Adrenal gland (tissue), 12 donors: ENCODE measurements around the gene NOL9. TPM values are rescaled to one million over a fixed set of nuclear protein-coding genes. Genes with fewer than 3 reads are reported as not detected.

Experiments used
- DNase-seq, 7 donors: peaks; one replicate each; pipeline ENCODE4 v3.0.0-alpha.2; 2019 to 2020
- H3K27ac ChIP-seq, 5 donors: fragments of 200-600 bp; sonication (generic) in 4 of 5; 1 replicate in 3 of 5; 2 replicates in 2 of 5; pipeline versions ENCODE4 v1.5.1 to v1.8.0; 2016 to 2020; ENCODE audit warnings: mild to moderate bottlenecking in 1 of 5
- H3K27me3 ChIP-seq: fragments of 200-600 bp; 2 replicates; pipeline ENCODE4 v1.8.0; 2021
- H3K36me3 ChIP-seq, 2 donors: fragments of 200-600 bp; replicated peaks in 1 of 2; 1 replicate in 1 of 2; 2 replicates in 1 of 2; pipeline versions ENCODE4 v1.5.1 to v1.8.0; 2018 to 2022
- H3K4me1 ChIP-seq, 2 donors: fragments of 200-600 bp; replicated peaks in 1 of 2; 1 replicate in 1 of 2; 2 replicates in 1 of 2; pipeline versions ENCODE4 v1.5.1 to v1.8.0; 2018 to 2021
- H3K4me3 ChIP-seq, 4 donors: fragments of 200-600 bp; sonication (generic) in 3 of 4; one replicate each; pipeline ENCODE4 v1.5.1; 2016 to 2018
- H3K9me3 ChIP-seq, 3 donors: fragments of 200-600 bp; sonication (generic) in 1 of 3; replicated peaks in 1 of 3; 1 replicate in 2 of 3; 2 replicates in 1 of 3; pipeline versions ENCODE4 v1.5.1 to v1.8.0; 2016 to 2021
- POLR2A ChIP-seq, 2 donors: fragments of 450-650 bp; IDR thresholded peaks; one replicate each; pipeline ENCODE4 v1.6.1; 2017; ENCODE audit warnings: antibody characterized with exemption in 2 of 2, mild to moderate bottlenecking in 2 of 2, moderate library complexity in 1 of 2
- WGBS, 4 donors: extraction: QIAGEN DNeasy Blood & Tissue Kit in 2 of 4; methylation state at CpG; one replicate each; pipeline versions ENCODE4 v1.1.5 to v1.1.7; 2013 to 2017; 5-methylcytosine and 5-hydroxymethylcytosine counted together
- intact Hi-C, 2 donors: fragments of 100-400 bp; cut with DNase I; formaldehyde crosslinking; loops; one replicate each; pipeline versions ENCODE4 v1.14.1 to v1.15.0; 2022 to 2023
- polyA plus RNA-seq, 3 donors: library from polyadenylated mRNA; stranded (reverse); fragments of 200-250 nt in 2 of 3; fragments of 350-450 nt in 1 of 3; fragmentation: Illumina TruSeq in 1 of 3; extraction: RNeasy Lipid Tissue Mini Kit (QIAGEN cat#74804) in 1 of 3; gene quantifications; one replicate each; pipeline ENCODE4 v1.2.3, GENCODE V29; 2013 to 2014
- total RNA-seq, 9 donors: library from RNA; depleted of rRNA in 4 of 9; stranded (reverse); fragments of >200 nt in 4 of 9; fragments of 120-200 nt in 1 of 9; fragmentation: NEBNext Ultra II Directional in 1 of 9; extraction: Animal tissue kit (Norgen Biotek cat#: 25700) in 1 of 9; gene quantifications; one replicate each; pipeline versions ENCODE4 v1.1.0 to v1.2.4, GENCODE V29; 2013 to 2023
- TF ChIP-seq, protein P1 (sequence below), 6 experiments: fragments of 450-650 bp in 4 of 6; fragments of 200-600 bp in 2 of 6; sonication (generic) in 1 of 6; IDR thresholded peaks; 1 replicate in 5 of 6; 2 replicates in 1 of 6; pipeline versions ENCODE4 v1.5.1 to v1.8.0; 2016 to 2021; ENCODE audit warnings: antibody characterized with exemption in 6 of 6, mild to moderate bottlenecking in 2 of 6, moderate library complexity in 1 of 6
- donor health status: healthy with polysubstance abuse.
- donor health status: Bipolar disorder and iron deficiency.
- donor health status: DM: yes; HTN: yes; CAD: no.
- donor health status: DM: no; HTN: no; CAD: no.
- donor health status: DM: no; HTN: no; CAD: no.
- donor health status: DM: yes; HTN: yes; CAD: no.

The NOL9 gene
- total and polyA plus RNA-seq, 12 donors, result 5.9 to 39.7 (median 19.7) TPM

- DNase-seq, result no peak
- 94 to 98% (median 96%) methylated on average over 5 of the region's 5 CpGs for WGBS, 4 donors
- no peak for TF ChIP-seq POLR2A (IDR thresholded peaks at IDR 0.05)
- TF ChIP-seq, protein P1, sequence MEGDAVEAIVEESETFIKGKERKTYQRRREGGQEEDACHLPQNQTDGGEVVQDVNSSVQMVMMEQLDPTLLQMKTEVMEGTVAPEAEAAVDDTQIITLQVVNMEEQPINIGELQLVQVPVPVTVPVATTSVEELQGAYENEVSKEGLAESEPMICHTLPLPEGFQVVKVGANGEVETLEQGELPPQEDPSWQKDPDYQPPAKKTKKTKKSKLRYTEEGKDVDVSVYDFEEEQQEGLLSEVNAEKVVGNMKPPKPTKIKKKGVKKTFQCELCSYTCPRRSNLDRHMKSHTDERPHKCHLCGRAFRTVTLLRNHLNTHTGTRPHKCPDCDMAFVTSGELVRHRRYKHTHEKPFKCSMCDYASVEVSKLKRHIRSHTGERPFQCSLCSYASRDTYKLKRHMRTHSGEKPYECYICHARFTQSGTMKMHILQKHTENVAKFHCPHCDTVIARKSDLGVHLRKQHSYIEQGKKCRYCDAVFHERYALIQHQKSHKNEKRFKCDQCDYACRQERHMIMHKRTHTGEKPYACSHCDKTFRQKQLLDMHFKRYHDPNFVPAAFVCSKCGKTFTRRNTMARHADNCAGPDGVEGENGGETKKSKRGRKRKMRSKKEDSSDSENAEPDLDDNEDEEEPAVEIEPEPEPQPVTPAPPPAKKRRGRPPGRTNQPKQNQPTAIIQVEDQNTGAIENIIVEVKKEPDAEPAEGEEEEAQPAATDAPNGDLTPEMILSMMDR (IDR thresholded peaks at IDR 0.05), result no peak
- no peak overlapping the region for H3K4me3 ChIP-seq
- no peaks in the 10 kb centered on the region for H3K9me3 ChIP-seq
- intact Hi-C loops, result no loop called here
- no peak overlapping the region for H3K27ac ChIP-seq
- H3K27me3 ChIP-seq, result no peaks in the 10 kb centered on the region
- peaks cover 0 to 34% of the 10 kb centered on the region in 2 donors for H3K36me3 ChIP-seq
- no peaks in the 10 kb centered on the region for H3K4me1 ChIP-seq
Measured at GRCh38 chr1:6476483-6476882, 77.8 kb downstream of the NOL9 start.

DNA sequence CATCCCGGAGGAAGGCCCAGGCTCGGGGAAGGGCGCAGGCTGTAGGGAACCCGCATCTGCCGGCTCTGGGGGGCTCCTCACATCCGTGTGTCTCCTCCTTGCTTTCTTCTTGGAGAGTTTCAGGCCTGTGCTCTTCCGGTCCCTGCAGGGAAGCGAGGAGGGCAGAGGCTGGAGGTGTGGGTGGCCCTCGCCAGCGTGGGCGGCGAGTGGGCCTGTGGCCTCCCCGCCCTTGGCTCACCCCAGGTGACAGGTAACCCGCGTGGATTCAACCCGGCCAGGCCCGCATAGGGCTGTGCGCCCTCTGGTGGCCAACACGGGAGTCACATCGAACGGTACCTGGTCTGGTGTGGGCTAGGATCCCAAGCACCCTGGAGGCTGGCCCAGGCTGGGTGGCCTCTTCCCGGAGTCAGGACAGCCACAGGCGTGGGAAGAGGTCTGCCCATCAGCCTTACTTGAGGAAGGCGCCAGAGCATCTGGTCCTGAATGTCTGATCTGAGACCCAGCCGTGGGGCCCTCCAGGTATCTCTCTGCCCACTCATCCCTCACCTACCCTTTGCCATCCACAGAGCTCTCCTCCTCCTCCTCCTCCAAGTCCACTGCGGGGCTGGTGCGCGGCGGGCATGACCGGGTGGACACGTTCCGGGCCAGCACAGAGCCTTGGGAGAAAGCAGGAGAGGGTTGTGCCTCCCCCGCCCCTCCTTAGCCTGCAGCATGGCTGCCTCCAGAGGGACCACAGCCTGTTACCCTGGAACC, 78.8 kb downstream of the NOL9 start:
- TF ChIP-seq, protein P1 (IDR thresholded peaks at IDR 0.05), result peak; percentile 70 to 88 (median 75)
- no peak for TF ChIP-seq POLR2A (IDR thresholded peaks at IDR 0.05)
- WGBS, 4 donors, result 28 to 61% (median 33%) methylated on average over 8 to 33 of the region's 33 CpGs
- no peaks in the 10 kb centered on the region for H3K9me3 ChIP-seq
- H3K4me3 ChIP-seq, result no peak overlapping the region
- H3K27me3 ChIP-seq, result no peaks in the 10 kb centered on the region
- intact Hi-C loops, result no loop called here
- H3K36me3 ChIP-seq, result peaks cover 0 to 40% of the 10 kb centered on the region in 2 donors
- H3K27ac ChIP-seq, result no peak overlapping the region
- peak in 6 of 7 donors; percentile 51 to 80 (median 66) for DNase-seq
- H3K4me1 ChIP-seq, result no peaks in the 10 kb centered on the region

DNA sequence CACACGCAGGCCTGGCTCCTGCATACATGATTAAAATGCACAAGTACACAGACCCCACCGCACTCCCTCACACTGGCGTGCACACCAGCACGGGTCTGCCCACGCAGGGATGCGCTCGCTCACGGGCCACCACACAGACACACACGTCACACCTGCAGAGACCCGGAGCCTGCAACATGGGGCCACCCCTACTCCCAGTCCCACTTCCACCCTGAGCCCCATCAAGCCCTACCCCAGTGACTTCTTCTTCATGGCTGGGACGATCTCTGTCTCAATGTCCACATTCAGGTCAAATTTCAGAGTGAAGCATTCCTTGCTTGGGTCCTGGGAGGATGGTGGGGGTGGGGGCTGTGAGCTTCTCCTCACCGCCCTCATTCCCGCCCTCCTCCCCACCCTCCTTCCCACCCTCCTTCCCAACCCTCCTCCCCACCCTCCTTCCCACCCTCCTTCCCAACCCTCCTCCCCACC, 79.5 kb downstream of the NOL9 start:
- 74 to 83% (median 79%) methylated on average over 4 to 13 of the region's 13 CpGs for WGBS, 4 donors
- H3K36me3 ChIP-seq, result peaks cover 0 to 48% of the 10 kb centered on the region in 2 donors
- H3K9me3 ChIP-seq, result no peaks in the 10 kb centered on the region
- intact Hi-C loops, result no loop called here
- no peak overlapping the region for H3K4me3 ChIP-seq
- TF ChIP-seq, protein P1 (IDR thresholded peaks at IDR 0.05), result no peak
- no peak for TF ChIP-seq POLR2A (IDR thresholded peaks at IDR 0.05)
- H3K27ac ChIP-seq, result no peak overlapping the region
- DNase-seq, result no peak
- no peaks in the 10 kb centered on the region for H3K27me3 ChIP-seq
- no peaks in the 10 kb centered on the region for H3K4me1 ChIP-seq

DNA sequence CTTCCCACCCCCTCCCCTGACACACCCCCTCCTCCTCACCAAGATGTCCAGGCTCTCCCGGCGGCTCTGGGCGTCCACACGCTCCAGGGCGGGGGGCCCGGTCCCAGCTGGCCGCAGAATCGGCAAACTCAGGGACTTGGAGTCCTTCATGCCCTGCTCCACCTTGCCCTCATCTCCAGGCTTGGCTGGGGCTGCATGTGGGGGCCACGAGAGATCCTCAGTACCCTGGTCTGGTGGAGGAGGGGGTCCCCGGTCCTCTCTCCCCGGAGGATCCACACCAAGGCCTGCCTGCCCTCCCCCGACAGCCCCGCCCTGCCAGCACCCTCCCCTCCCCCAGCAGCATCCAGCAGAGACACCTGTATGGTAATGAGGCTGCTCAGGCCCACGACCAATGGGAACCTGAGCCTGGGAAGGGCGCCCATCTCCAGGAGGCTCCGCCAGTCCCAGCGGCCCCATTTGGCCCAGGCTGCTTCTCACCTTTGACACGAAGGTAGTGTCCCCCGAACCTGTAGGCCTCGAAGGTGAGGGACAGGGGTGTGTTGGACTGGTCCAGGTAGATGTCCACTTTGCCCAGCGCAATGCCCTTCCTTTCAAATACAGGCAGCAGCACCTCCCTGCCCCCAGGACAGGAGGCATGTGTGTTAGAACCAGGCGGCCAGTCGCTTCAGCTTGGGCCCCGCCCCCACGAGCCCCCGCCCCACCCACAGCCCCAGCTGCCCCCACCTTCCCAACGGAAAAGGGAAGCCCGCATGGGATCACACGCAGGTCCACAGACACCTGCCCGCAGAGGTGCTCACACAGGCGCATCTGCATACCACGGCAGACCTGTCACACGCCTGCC, 80.1 kb downstream of the NOL9 start:
- intact Hi-C loops, result no loop called here
- DNase-seq, result no peak
- Histone ChIP-seq H3K4me3 (no peak overlapping the region), H3K4me1 (no peaks in the 10 kb centered on the region), H3K27ac (no peak overlapping the region), H3K9me3 (no peaks in the 10 kb centered on the region), H3K27me3 (no peaks in the 10 kb centered on the region), H3K36me3 (peaks cover 0 to 54% of the 10 kb centered on the region in 2 donors)
- TF ChIP-seq POLR2A (IDR thresholded peaks at IDR 0.05), result no peak
- TF ChIP-seq, protein P1 (IDR thresholded peaks at IDR 0.05), result no peak
- 81 to 92% (median 84%) methylated on average over 6 to 33 of the region's 33 CpGs for WGBS, 4 donors
